Upper lobe of left lung (tissue), 6 donors: ENCODE results near the gene OR10G3. TPM values are rescaled to one million over a fixed set of nuclear protein-coding genes. Genes with fewer than 3 reads are reported as not detected.

Experiments used
- ATAC-seq, 2 donors: fragments of 200-7000 bp; cut with Tn5 transposase; one replicate each; pipeline ENCODE4 v1.9.1; 2022; ENCODE audit warnings: mild to moderate bottlenecking in 2 of 2, moderate library complexity in 2 of 2; ENCODE audit not compliant: low FRiP score in 2 of 2
- DNase-seq, 2 donors: peaks; one replicate each; pipeline ENCODE4 v3.0.0-alpha.2; 2019 to 2020
- H3K27ac ChIP-seq, 4 donors: fragments of 200-600 bp; sonication (generic); one replicate each; pipeline ENCODE4 v1.5.1; 2016 to 2019
- H3K27me3 ChIP-seq, 4 donors: fragments of 200-600 bp; sonication (generic); one replicate each; pipeline ENCODE4 v1.5.1; 2017 to 2019
- H3K36me3 ChIP-seq, 4 donors: fragments of 200-600 bp; sonication (generic); one replicate each; pipeline ENCODE4 v1.5.1; 2016 to 2019
- H3K4me1 ChIP-seq, 4 donors: fragments of 200-600 bp; sonication (generic); one replicate each; pipeline ENCODE4 v1.5.1; 2018 to 2019
- H3K4me3 ChIP-seq, 4 donors: fragments of 200-600 bp; sonication (generic); one replicate each; pipeline ENCODE4 v1.5.1; 2017 to 2019; ENCODE audit warnings: mild to moderate bottlenecking in 2 of 4, moderate library complexity in 1 of 4
- H3K9me3 ChIP-seq, 4 donors: fragments of 200-600 bp; sonication (generic); one replicate each; pipeline ENCODE4 v1.5.1; 2018 to 2019
- EP300 ChIP-seq, 4 donors: sonication (generic); formaldehyde crosslinking; IDR thresholded peaks; one replicate each; pipeline ENCODE4 v1.5.1; 2017; ENCODE audit warnings: antibody characterized with exemption in 4 of 4, control low read depth in 2 of 4
- POLR2A ChIP-seq, 4 donors: fragments of 450-650 bp; IDR thresholded peaks; one replicate each; pipeline ENCODE4 v1.5.1; 2016 to 2017; ENCODE audit warnings: antibody characterized with exemption in 4 of 4, mild to moderate bottlenecking in 2 of 4
- POLR2AphosphoS5 ChIP-seq, 2 donors: sonication (generic); formaldehyde crosslinking; IDR thresholded peaks; one replicate each; pipeline ENCODE4 v1.5.1; 2017; ENCODE audit warnings: antibody characterized with exemption in 2 of 2
- WGBS, 2 donors: methylation state at CpG; one replicate each; pipeline ENCODE4 v1.1.5; 2017 to 2018; 5-methylcytosine and 5-hydroxymethylcytosine counted together
- total RNA-seq, 6 donors: library from RNA; depleted of rRNA in 4 of 6; stranded (reverse); fragments of >200 nt in 4 of 6; gene quantifications; one replicate each; pipeline versions ENCODE4 v1.1.0 to v1.2.1, GENCODE V29; 2016 to 2021
- TF ChIP-seq, protein P1 (sequence below), 6 experiments: fragments of 450-650 bp in 4 of 6; fragments of 200-600 bp in 2 of 6; sonication (generic) in 2 of 6; IDR thresholded peaks; one replicate each; pipeline ENCODE4 v1.5.1; 2016 to 2019; ENCODE audit warnings: antibody characterized with exemption in 6 of 6
- donor health status: DM: no; HTN: no; CAD: no; lungs with moderate emphysema.
- donor health status: DM: no; HTN: yes; CAD: no; lungs with severe emphysema.

OR10G3 gene
- total RNA-seq, 6 donors from 2014 or later: not detected

DNA sequence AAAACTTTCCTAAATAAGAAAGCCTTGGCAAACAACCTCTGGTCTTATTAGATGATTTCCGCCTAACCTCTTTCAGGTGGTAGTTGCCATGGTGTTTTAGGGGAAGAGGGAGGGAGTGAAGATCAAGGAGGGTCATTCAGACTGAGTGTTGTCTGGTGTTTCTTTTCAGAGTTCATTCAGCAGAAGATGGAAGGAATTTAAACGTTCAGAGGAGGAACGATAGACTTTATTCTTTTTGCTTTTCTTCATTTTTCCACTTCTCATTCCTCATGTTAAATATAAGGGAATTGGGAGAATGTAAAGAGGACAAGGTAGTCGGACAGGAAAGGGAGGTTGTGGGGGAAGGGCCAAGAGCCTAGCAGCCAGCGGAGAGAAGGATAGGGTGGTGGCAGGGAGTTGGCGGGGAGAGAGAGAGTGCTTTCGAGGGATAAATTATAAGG, 36.3 kb downstream of the OR10G3 start:
- ATAC-seq (no peak), DNase-seq (peak in 1 of 2 donors; percentile 44)
- TF ChIP-seq POLR2A (IDR thresholded peaks at IDR 0.05) (no peak), EP300 (IDR thresholded peaks at IDR 0.05) (no peak), POLR2AphosphoS5 (IDR thresholded peaks at IDR 0.05) (no peak)
- TF ChIP-seq, protein P1, sequence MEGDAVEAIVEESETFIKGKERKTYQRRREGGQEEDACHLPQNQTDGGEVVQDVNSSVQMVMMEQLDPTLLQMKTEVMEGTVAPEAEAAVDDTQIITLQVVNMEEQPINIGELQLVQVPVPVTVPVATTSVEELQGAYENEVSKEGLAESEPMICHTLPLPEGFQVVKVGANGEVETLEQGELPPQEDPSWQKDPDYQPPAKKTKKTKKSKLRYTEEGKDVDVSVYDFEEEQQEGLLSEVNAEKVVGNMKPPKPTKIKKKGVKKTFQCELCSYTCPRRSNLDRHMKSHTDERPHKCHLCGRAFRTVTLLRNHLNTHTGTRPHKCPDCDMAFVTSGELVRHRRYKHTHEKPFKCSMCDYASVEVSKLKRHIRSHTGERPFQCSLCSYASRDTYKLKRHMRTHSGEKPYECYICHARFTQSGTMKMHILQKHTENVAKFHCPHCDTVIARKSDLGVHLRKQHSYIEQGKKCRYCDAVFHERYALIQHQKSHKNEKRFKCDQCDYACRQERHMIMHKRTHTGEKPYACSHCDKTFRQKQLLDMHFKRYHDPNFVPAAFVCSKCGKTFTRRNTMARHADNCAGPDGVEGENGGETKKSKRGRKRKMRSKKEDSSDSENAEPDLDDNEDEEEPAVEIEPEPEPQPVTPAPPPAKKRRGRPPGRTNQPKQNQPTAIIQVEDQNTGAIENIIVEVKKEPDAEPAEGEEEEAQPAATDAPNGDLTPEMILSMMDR (IDR thresholded peaks at IDR 0.05): no peak
- H3K4me3 ChIP-seq: no peak overlapping the region
- WGBS, 2 donors: 35 to 39% methylated on average over 7 of the region's 7 CpGs
- no peaks in the 10 kb centered on the region for H3K4me1 ChIP-seq
- H3K27ac ChIP-seq: no peak overlapping the region
- H3K27me3 ChIP-seq: no peaks in the 10 kb centered on the region
- H3K9me3 ChIP-seq: no peaks in the 10 kb centered on the region
- H3K36me3 ChIP-seq: no peaks in the 10 kb centered on the region

DNA sequence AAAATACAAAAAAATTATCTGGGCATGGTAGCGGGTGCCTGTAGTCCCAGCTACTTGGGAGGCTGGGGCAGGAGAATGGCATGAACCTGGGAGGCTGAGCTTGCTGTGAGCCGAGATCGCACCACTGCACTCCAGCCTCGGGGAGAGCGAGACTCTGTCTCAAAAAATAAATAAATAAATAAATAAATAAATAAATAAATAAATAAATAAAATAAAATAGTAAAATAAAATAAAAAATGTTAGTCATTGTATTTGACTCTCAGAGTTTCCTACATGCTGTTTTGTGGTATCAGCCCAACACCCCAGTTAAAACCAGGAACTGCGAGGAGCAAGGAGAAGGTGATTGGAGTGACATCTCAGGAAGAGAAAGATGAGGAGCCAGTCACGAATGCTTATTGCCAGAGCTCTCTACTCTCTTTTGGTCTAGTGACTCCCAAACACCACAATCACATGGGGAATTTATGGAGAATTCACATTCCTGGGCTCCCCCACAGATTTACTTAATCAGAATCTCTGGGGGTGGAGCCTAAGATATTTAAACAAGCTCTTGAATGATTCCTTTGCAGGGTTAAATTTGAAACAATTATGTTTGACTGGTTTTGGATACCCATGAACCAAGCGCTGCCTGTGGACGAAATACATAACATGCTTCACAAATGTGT, 38.3 kb downstream of the OR10G3 start:
- no peak overlapping the region for H3K27ac ChIP-seq

DNA sequence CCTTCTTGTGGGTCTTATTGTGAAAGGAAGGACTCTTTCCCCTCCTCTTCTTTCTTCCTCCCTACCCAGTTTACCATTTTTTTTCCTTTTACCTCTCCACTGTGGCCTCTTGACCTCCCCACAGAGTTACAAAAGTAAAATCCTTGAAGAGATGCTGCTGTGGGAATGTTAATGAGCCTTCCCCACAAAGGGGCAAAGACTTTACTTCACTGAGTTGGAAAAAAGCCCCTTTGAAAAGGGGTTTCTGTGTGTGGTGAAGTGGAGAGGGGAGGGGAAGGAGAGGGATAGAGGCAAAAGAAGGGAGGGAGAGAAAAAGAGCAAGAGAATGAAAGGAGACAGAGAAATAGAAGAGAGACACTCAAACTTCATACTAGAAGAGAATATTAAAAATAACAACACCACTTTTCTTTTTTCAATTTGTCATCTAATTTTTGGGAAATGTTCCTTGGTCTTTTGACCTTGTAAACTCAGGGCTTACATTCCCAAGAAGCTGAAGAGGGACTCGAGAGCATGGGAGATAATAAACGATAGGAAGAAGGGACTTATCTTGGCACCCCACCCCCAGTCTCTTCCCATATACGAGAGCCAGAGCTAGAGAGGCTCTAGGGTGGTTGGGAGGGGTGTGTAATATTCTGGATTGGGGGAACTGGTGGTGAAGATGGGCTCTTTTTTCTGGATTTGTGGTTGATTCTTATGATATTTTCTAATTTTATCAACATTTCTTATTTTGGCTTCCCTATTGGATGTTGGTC, 40.5 kb downstream of the OR10G3 start:
- ATAC-seq (no peak), DNase-seq (no peak)
- H3K4me3 ChIP-seq: no peak overlapping the region
- H3K36me3 ChIP-seq: no peaks in the 10 kb centered on the region
- H3K27ac ChIP-seq: no peak overlapping the region
- H3K9me3 ChIP-seq: no peaks in the 10 kb centered on the region
- H3K4me1 ChIP-seq: peaks cover 0 to 9% (median 3%) of the 10 kb centered on the region in 4 donors
- TF ChIP-seq, protein P1 (IDR thresholded peaks at IDR 0.05): no peak
- no peak for TF ChIP-seq POLR2AphosphoS5 (IDR thresholded peaks at IDR 0.05)
- TF ChIP-seq POLR2A (IDR thresholded peaks at IDR 0.05): no peak
- no peak for TF ChIP-seq EP300 (IDR thresholded peaks at IDR 0.05)
- H3K27me3 ChIP-seq: peaks cover 0 to 7% (median 0%) of the 10 kb centered on the region in 4 donors
- WGBS, 2 donors: 24 to 39% methylated on average over 3 of the region's 3 CpGs

More for the DNA sequence above, 38.3 kb downstream of the OR10G3 start:
- H3K36me3 ChIP-seq: no peaks in the 10 kb centered on the region
- no peak for ATAC-seq
- WGBS, 2 donors: 86% methylated on average over 9 of the region's 9 CpGs
- H3K4me3 ChIP-seq: no peak overlapping the region
- DNase-seq: no peak
- H3K27me3 ChIP-seq: peaks cover 0 to 3% (median 0%) of the 10 kb centered on the region in 4 donors
- TF ChIP-seq POLR2A (IDR thresholded peaks at IDR 0.05) (no peak), POLR2AphosphoS5 (IDR thresholded peaks at IDR 0.05) (no peak), EP300 (IDR thresholded peaks at IDR 0.05) (no peak)
- TF ChIP-seq, protein P1 (IDR thresholded peaks at IDR 0.05): no peak
- H3K9me3 ChIP-seq: no peaks in the 10 kb centered on the region
- H3K4me1 ChIP-seq: peaks cover 0 to 5% (median 1%) of the 10 kb centered on the region in 4 donors

DNA sequence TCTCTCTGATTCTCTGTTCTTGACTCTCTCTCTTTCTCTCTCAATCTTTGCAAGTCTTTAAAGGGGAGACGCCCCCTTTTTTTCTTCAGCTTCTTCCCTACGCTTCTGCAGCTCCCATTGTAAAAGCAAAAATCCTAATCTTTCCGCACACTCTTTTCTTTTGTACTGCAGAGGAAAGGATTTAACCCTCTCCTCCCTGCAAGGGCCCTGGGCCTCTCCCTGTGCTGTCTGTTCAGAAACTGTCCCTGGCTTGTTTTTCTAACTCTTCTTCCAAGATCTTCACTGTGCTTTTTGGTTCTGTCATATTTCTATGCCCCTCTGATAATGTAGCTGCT, 42.8 kb downstream of the OR10G3 start:
- H3K27ac ChIP-seq: no peak overlapping the region
- no peaks in the 10 kb centered on the region for H3K36me3 ChIP-seq
- no peaks in the 10 kb centered on the region for H3K9me3 ChIP-seq
- peak overlapping the region in 2 of 4 donors; percentile 8 to 45 for H3K4me3 ChIP-seq
- DNase-seq: no peak
- H3K27me3 ChIP-seq: peaks cover 0 to 7% (median 0%) of the 10 kb centered on the region in 4 donors
- 19 to 23% methylated on average over 3 of the region's 3 CpGs for WGBS, 2 donors
- no peak for TF ChIP-seq POLR2AphosphoS5 (IDR thresholded peaks at IDR 0.05)
- no peak for TF ChIP-seq EP300 (IDR thresholded peaks at IDR 0.05)
- no peak for TF ChIP-seq POLR2A (IDR thresholded peaks at IDR 0.05)
- TF ChIP-seq, protein P1 (IDR thresholded peaks at IDR 0.05): no peak
- peaks cover 0 to 9% (median 3%) of the 10 kb centered on the region in 4 donors for H3K4me1 ChIP-seq
- no peak for ATAC-seq
